HepG2 (cell line): ENCODE results near the gene SOS2. TPM values are rescaled to one million over a fixed set of nuclear protein-coding genes. Genes with fewer than 3 reads are reported as not detected.

Experiments
- ATAC-seq: fragments of 200-7000 bp; cut with Tn5 transposase; 3 replicates; pipeline ENCODE4 v1.9.1; 2020; ENCODE audit warnings: mild to moderate bottlenecking, moderate library complexity
- BruUV-seq: library from RNA; stranded (reverse); fragments of 400-500 nt; replicated peaks from 2 replicates; lab custom pipeline; 2021; lab: Mats Ljungman, UMichigan
- CTCF ChIA-PET: fragments of 300-600 bp; formaldehyde crosslinking; extraction: SDS; loops from one replicate; lab custom pipeline; 2021; ENCODE audit warnings: low total read pairs, inconsistent platforms, low intra/inter-chr PET ratio; lab: Yijun Ruan, JAX
- POLR2A ChIA-PET: fragments of 350-600 bp; sonication (Branson Sonifier 250); formaldehyde crosslinking; loops from one replicate; lab custom pipeline; 2020; ENCODE audit warnings: antibody characterized with exemption, inconsistent platforms; lab: Yijun Ruan, JAX
- DNase-seq: peaks from one replicate; pipeline ENCODE4 v3.0.0-alpha.2; 2015; ENCODE audit warnings: low spot score
- FAIRE-seq: peaks from 3 replicates; lab custom pipeline; 2011; peaks lifted over from hg19 to GRCh38; lab: Jason Lieb, UNC
- H2AFZ ChIP-seq: one replicate; pipeline ENCODE4 v1.6.1; 2011; ENCODE audit warnings: low read length, inconsistent platforms
- H3K27ac ChIP-seq: fragments of 300-600 bp; 3 replicates; pipeline ENCODE4 v1.8.0; 2011; ENCODE audit warnings: mixed run types, mild to moderate bottlenecking, mixed read lengths, low read length, inconsistent platforms; ENCODE audit not compliant: insufficient read depth; ENCODE audit errors: extremely low read length
- H3K27me3 ChIP-seq, 2 experiments: fragments of 200-600 bp in 1 of 2; 2 replicates in 1 of 2; 3 replicates in 1 of 2; pipeline versions ENCODE4 v1.6.0 to v1.8.0; 2011; ENCODE audit warnings: low read length in 2 of 2, mild to moderate bottlenecking in 2 of 2, moderate library complexity in 2 of 2, inconsistent platforms in 1 of 2; ENCODE audit not compliant: insufficient read depth in 2 of 2, control insufficient read depth in 1 of 2
- H3K36me3 ChIP-seq, 2 experiments: fragments of 200-600 bp in 1 of 2; replicated peaks in 1 of 2; 2 replicates in 1 of 2; 3 replicates in 1 of 2; pipeline versions ENCODE4 v1.5.1 to v1.8.0; 2011; ENCODE audit warnings: low read length in 2 of 2, inconsistent platforms in 1 of 2; ENCODE audit not compliant: insufficient read depth in 2 of 2, control insufficient read depth in 1 of 2
- H3K4me1 ChIP-seq: 2 replicates; pipeline ENCODE4 v1.5.1; 2012; ENCODE audit warnings: low read length, inconsistent platforms; ENCODE audit not compliant: insufficient read depth
- H3K4me2 ChIP-seq: 2 replicates; pipeline ENCODE4 v1.6.0; 2011; ENCODE audit warnings: low read depth, low read length, inconsistent platforms
- H3K4me3 ChIP-seq, 3 experiments: fragments of 200-600 bp in 1 of 3; sonication (generic), shearing (Covaris generic) in 1 of 3; replicated peaks in 1 of 3; 2 replicates each; pipeline ENCODE4 v1.5.1; 2011 to 2016; ENCODE audit warnings: low read length in 3 of 3, inconsistent platforms in 2 of 3, low read depth in 2 of 3, mild to moderate bottlenecking in 2 of 3, control low read depth in 1 of 3, mixed read lengths in 1 of 3; ENCODE audit not compliant: insufficient read depth in 1 of 3
- H3K79me2 ChIP-seq: one replicate; pipeline ENCODE4 v1.6.1; 2011; ENCODE audit warnings: low read length, inconsistent platforms; ENCODE audit not compliant: insufficient read depth
- H3K9ac ChIP-seq: 2 replicates; pipeline ENCODE4 v1.6.0; 2011; ENCODE audit warnings: mild to moderate bottlenecking, low read depth, low read length, inconsistent platforms; ENCODE audit not compliant: insufficient read depth
- H3K9me3 ChIP-seq: 2 replicates; pipeline ENCODE4 v1.5.1; 2012; ENCODE audit warnings: mild to moderate bottlenecking, low read length
- H4K20me1 ChIP-seq: 2 replicates; pipeline ENCODE4 v1.6.0; 2011; ENCODE audit warnings: inconsistent platforms, mild to moderate bottlenecking, low read length, moderate library complexity; ENCODE audit not compliant: insufficient read depth
- BRCA1 ChIP-seq: sonication (generic); formaldehyde crosslinking; IDR thresholded peaks from 2 replicates; pipeline ENCODE4 v1.4.0; 2020; ENCODE audit warnings: missing genetic modification reagents
- CSRNP1 ChIP-seq: sonication (generic); formaldehyde crosslinking; IDR thresholded peaks from 2 replicates; pipeline ENCODE4 v1.8.1; 2023; ENCODE audit warnings: mild to moderate bottlenecking, missing genetic modification reagents
- EZH2 ChIP-seq: conservative IDR thresholded peaks from 2 replicates; pipeline ENCODE4 v1.6.1; 2012; ENCODE audit warnings: mild to moderate bottlenecking, low read depth, low read length, moderate library complexity
- JUND ChIP-seq: sonication (generic); formaldehyde crosslinking; IDR thresholded peaks from 2 replicates; pipeline ENCODE4 v1.8.0; 2022; ENCODE audit warnings: mild to moderate bottlenecking, missing genetic modification reagents
- KMT2A ChIP-seq: sonication (generic); formaldehyde crosslinking; IDR thresholded peaks from 2 replicates; pipeline ENCODE4 v1.4.0; 2020; ENCODE audit warnings: missing genetic modification reagents
- MLLT10 ChIP-seq: sonication (generic); formaldehyde crosslinking; IDR thresholded peaks from 2 replicates; pipeline ENCODE4 v1.4.0; 2020; ENCODE audit warnings: missing genetic modification reagents
- STAT6 ChIP-seq: sonication (generic); formaldehyde crosslinking; IDR thresholded peaks from 2 replicates; pipeline ENCODE4 v1.4.0; 2020; ENCODE audit warnings: missing genetic modification reagents, mild to moderate bottlenecking, borderline replicate concordance
- THAP9 ChIP-seq: sonication (generic); formaldehyde crosslinking; IDR thresholded peaks from 2 replicates; pipeline ENCODE4; 2020; ENCODE audit warnings: missing genetic modification reagents, mild to moderate bottlenecking, borderline replicate concordance
- TRAFD1 ChIP-seq: sonication (generic); formaldehyde crosslinking; IDR thresholded peaks from 2 replicates; pipeline ENCODE4 v1.5.1; 2020; ENCODE audit warnings: missing genetic modification reagents, mild to moderate bottlenecking, borderline replicate concordance
- ZFAT ChIP-seq: sonication (generic); formaldehyde crosslinking; conservative IDR thresholded peaks from 2 replicates; pipeline ENCODE4 v1.8.1; 2023; ENCODE audit warnings: missing genetic modification reagents, inconsistent platforms
- ZNF282 ChIP-seq: fragments of 450-650 bp; IDR thresholded peaks from 2 replicates; pipeline ENCODE4 v1.6.1; 2018; ENCODE audit not compliant: partially characterized antibody
- ZNF33A ChIP-seq: sonication (generic); formaldehyde crosslinking; IDR thresholded peaks from 2 replicates; pipeline ENCODE4 v1.5.1; 2020; ENCODE audit warnings: missing genetic modification reagents, mild to moderate bottlenecking, moderate library complexity, borderline replicate concordance
- ZNF547 ChIP-seq: sonication (generic); formaldehyde crosslinking; IDR thresholded peaks from 2 replicates; pipeline ENCODE4 v1.5.1; 2020; ENCODE audit warnings: mild to moderate bottlenecking, missing genetic modification reagents
- ZNF747 ChIP-seq: sonication (generic); formaldehyde crosslinking; IDR thresholded peaks from 2 replicates; pipeline ENCODE4 v1.8.1; 2023; ENCODE audit warnings: missing genetic modification reagents, mild to moderate bottlenecking, borderline replicate concordance
- WGBS: methylation state at CpG from one replicate; pipeline ENCODE4 v1.1.6; 2017; ENCODE audit warnings: low lambda C conversion rate; 5-methylcytosine and 5-hydroxymethylcytosine counted together
- in situ Hi-C: cut with HindIII; loops from 2 replicates; pipeline ENCODE4 v1.10.0; 2017; ENCODE audit warnings: low pct_unique_long_range_greater_than_20kb; ENCODE audit not compliant: extremely low pct_ligation_motif_present
- intact Hi-C: fragments of 100-400 bp; cut with micrococcal nuclease; formaldehyde crosslinking; loops from one replicate; pipeline ENCODE4 v1.10.0; 2022; ENCODE audit not compliant: unreplicated experiment
- polyA plus RNA-seq, 8 experiments: library from polyadenylated mRNA; depleted of rRNA in 3 of 8; stranded (reverse) in 7 of 8; unstranded in 1 of 8; fragments of >200 nt; fragmentation: Illumina TruSeq in 4 of 8; extraction: Trizol in 4 of 8; gene quantifications; 2 replicates each; pipeline versions ENCODE4 v1.2.1 to v1.2.3, GENCODE V29; 2011 to 2016; ENCODE audit warnings: low read depth in 4 of 8, missing spikeins in 1 of 8, mixed read lengths in 1 of 8; ENCODE audit not compliant: insufficient read depth in 1 of 8
- total RNA-seq, 5 experiments: library from RNA; depleted of rRNA; stranded (reverse); fragments of >200 nt; fragmentation: Illumina TruSeq; extraction: Trizol; gene quantifications; 2 replicates each; pipeline ENCODE4 v1.2.3, GENCODE V29; 2016; ENCODE audit warnings: low read depth in 1 of 5

SOS2 gene
- total and polyA plus RNA-seq, 2 of the 13 experiments (the other 11 are each of a cell fraction or from before 2014, with no cell fraction given): 9.3 to 12.1 TPM

GRCh38 chr14:50072395-50072794 is 159.0 kb downstream of the SOS2 start (continued):
- no peak for TF ChIP-seq ZNF33A

GRCh38 chr14:50070840-50071548 is 160.4 kb downstream of the SOS2 start:
- in situ Hi-C loops: no loop called here
- ChIA-PET CTCF (no interaction called here), POLR2A (no interaction called here)
- Histone ChIP-seq H3K4me3 (no peak overlapping the region), H3K79me2 (no peaks in the 10 kb centered on the region), H4K20me1 (no peaks in the 10 kb centered on the region), H2AFZ (no peak overlapping the region), H3K27ac (no peak overlapping the region), H3K9ac (no peak overlapping the region), H3K4me1 (peaks cover 21% of the 10 kb centered on the region), H3K27me3 (no peaks in the 10 kb centered on the region), H3K9me3 (no peaks in the 10 kb centered on the region), H3K36me3 (no peaks in the 10 kb centered on the region), H3K4me2 (no peak overlapping the region)
- intact Hi-C loops: no loop called here
- no peak for ATAC-seq
- 68% methylated on average over 12 of the region's 13 CpGs for WGBS
- no peak for FAIRE-seq
- BruUV-seq: no TSS peak
- no peak for DNase-seq
- TF ChIP-seq KMT2A (CRISPR knock-in tag) (no peak), ZNF747 (CRISPR knock-in tag) (no peak), EZH2 (no peak), ZNF547 (CRISPR knock-in tag) (no peak), ZNF282 (no peak), TRAFD1 (CRISPR knock-in tag) (no peak), STAT6 (CRISPR knock-in tag) (no peak), CSRNP1 (no peak), BRCA1 (CRISPR knock-in tag) (no peak), MLLT10 (CRISPR knock-in tag) (no peak), THAP9 (CRISPR knock-in tag) (no peak), JUND (CRISPR knock-in tag) (no peak), ZFAT (CRISPR knock-in tag) (no peak)
